SK-N-SH (cell line): ENCODE measurements around the gene TP53I3. TPM values are rescaled to one million over a fixed set of nuclear protein-coding genes. Genes with fewer than 3 reads are reported as not detected.

Source experiments
- CTCF ChIA-PET: fragments of 300-600, 350-600 bp; formaldehyde crosslinking; extraction: SDS; loops from one replicate; lab custom pipeline; 2021; lab: Yijun Ruan, JAX
- POLR2A ChIA-PET: fragments of 350-600 bp; sonication (Branson Sonifier 250); formaldehyde crosslinking; extraction: SDS; loops from one replicate; lab custom pipeline; 2020; ENCODE audit warnings: antibody characterized with exemption, inconsistent platforms; lab: Yijun Ruan, JAX
- DNase-seq: peaks from one replicate; pipeline ENCODE4 v3.0.0; 2012
- H2AFZ ChIP-seq: fragments of 200-600 bp; sonication (generic); 2 replicates; pipeline ENCODE4 v1.8.1; 2016; ENCODE audit warnings: antibody characterized with exemption, mild to moderate bottlenecking, low read depth
- H3F3A ChIP-seq: fragments of 200-600 bp; sonication (generic); replicated peaks from 2 replicates; pipeline ENCODE3; 2016; ENCODE audit warnings: antibody characterized with exemption, mild to moderate bottlenecking; ENCODE audit not compliant: insufficient read depth
- H3K27ac ChIP-seq, 2 experiments: fragments of 200-500 bp in 1 of 2; fragments of 200-600 bp in 1 of 2; sonication (Bioruptor generic) in 1 of 2; sonication (generic), shearing (Covaris generic) in 1 of 2; 2 replicates each; pipeline versions ENCODE4 v1.5.1 to v1.6.1; 2014 to 2016; ENCODE audit warnings: low read depth in 2 of 2, inconsistent platforms in 1 of 2, low read length in 1 of 2, mild to moderate bottlenecking in 1 of 2, mixed read lengths in 1 of 2
- H3K27me3 ChIP-seq: fragments of 200-600 bp; sonication (generic), shearing (Covaris generic); 2 replicates; pipeline ENCODE4 v1.6.1; 2016; ENCODE audit warnings: mixed run types; ENCODE audit not compliant: insufficient read depth
- H3K36me3 ChIP-seq, 2 experiments: fragments of 200-500 bp in 1 of 2; fragments of 200-600 bp in 1 of 2; sonication (Bioruptor generic) in 1 of 2; sonication (generic) in 1 of 2; replicated peaks in 1 of 2; 2 replicates each; pipeline versions ENCODE3 to v1.5.1; 2014 to 2016; ENCODE audit warnings: low read length in 1 of 2, mild to moderate bottlenecking in 1 of 2; ENCODE audit not compliant: insufficient read depth in 2 of 2, control insufficient read depth in 1 of 2
- H3K4me1 ChIP-seq, 2 experiments: fragments of 200-500 bp in 1 of 2; fragments of 200-600 bp in 1 of 2; sonication (Bioruptor generic) in 1 of 2; sonication (generic), shearing (Covaris generic) in 1 of 2; 2 replicates each; pipeline versions ENCODE4 v1.5.1 to v1.6.1; 2014 to 2016; ENCODE audit warnings: low read depth in 1 of 2, low read length in 1 of 2, mixed run types in 1 of 2; ENCODE audit not compliant: insufficient read depth in 2 of 2, control insufficient read depth in 1 of 2
- H3K4me2 ChIP-seq: fragments of 200-600 bp; sonication (generic), shearing (Covaris generic); 2 replicates; pipeline ENCODE4 v1.6.1; 2017; ENCODE audit warnings: mixed run types
- H3K4me3 ChIP-seq, 2 experiments: fragments of 200-500 bp in 1 of 2; fragments of 200-600 bp in 1 of 2; sonication (Bioruptor generic) in 1 of 2; sonication (generic), shearing (Covaris generic) in 1 of 2; 2 replicates each; pipeline versions ENCODE4 v1.5.1 to v1.8.1; 2014 to 2016; ENCODE audit warnings: low read depth in 2 of 2, inconsistent platforms in 1 of 2, low read length in 1 of 2, mild to moderate bottlenecking in 1 of 2, mixed read lengths in 1 of 2, moderate library complexity in 1 of 2
- H3K79me2 ChIP-seq: fragments of 200-600 bp; sonication (generic); 2 replicates; pipeline ENCODE4 v1.8.1; 2017; ENCODE audit warnings: mild to moderate bottlenecking; ENCODE audit not compliant: insufficient read depth
- H3K9ac ChIP-seq: fragments of 200-600 bp; sonication (generic); 2 replicates; pipeline ENCODE4 v1.6.1; 2017; ENCODE audit warnings: mixed run types
- H3K9me2 ChIP-seq: fragments of 200-600 bp; sonication (generic); 2 replicates; pipeline ENCODE4 v1.6.1; 2017; ENCODE audit warnings: mixed run types
- H3K9me3 ChIP-seq: fragments of 200-600 bp; sonication (generic); 2 replicates; pipeline ENCODE4 v1.6.1; 2017; ENCODE audit warnings: mixed run types, mild to moderate bottlenecking, moderate library complexity
- H4K20me1 ChIP-seq: fragments of 200-600 bp; sonication (generic); 2 replicates; pipeline ENCODE4 v1.6.1; 2017; ENCODE audit warnings: mild to moderate bottlenecking, mixed run types; ENCODE audit not compliant: insufficient read depth
- ELF1 ChIP-seq: IDR thresholded peaks from 2 replicates; pipeline ENCODE4 v1.4.0; 2012
- EZH2phosphoT487 ChIP-seq: fragments of 200-600 bp; sonication (generic); IDR thresholded peaks from 2 replicates; pipeline ENCODE4 v1.6.1; 2017; ENCODE audit warnings: low read depth, mixed run types, mild to moderate bottlenecking, antibody characterized with exemption, moderate library complexity, borderline replicate concordance
- GABPA ChIP-seq: IDR thresholded peaks from 2 replicates; pipeline ENCODE4 v1.4.0; 2012; ENCODE audit warnings: low read depth, mild to moderate bottlenecking
- GATA2 ChIP-seq: sonication (generic); formaldehyde crosslinking; IDR thresholded peaks from 2 replicates; pipeline ENCODE4 v1.5.0; 2020; ENCODE audit warnings: mild to moderate bottlenecking, missing genetic modification reagents
- JUND ChIP-seq: IDR thresholded peaks from 2 replicates; pipeline ENCODE4 v1.4.0; 2012
- MEF2A ChIP-seq: IDR thresholded peaks from 2 replicates; pipeline ENCODE4 v1.4.0; 2012; ENCODE audit warnings: low read depth, borderline replicate concordance
- NRF1 ChIP-seq: IDR thresholded peaks from 2 replicates; pipeline ENCODE4 v1.6.1; 2012; ENCODE audit warnings: low read depth, mild to moderate bottlenecking, low read length
- RAD21 ChIP-seq: IDR thresholded peaks from 2 replicates; pipeline ENCODE4 v1.6.1; 2012; ENCODE audit warnings: mild to moderate bottlenecking, low read length
- RCOR1 ChIP-seq: fragments of 150-350 bp; IDR thresholded peaks from 2 replicates; pipeline ENCODE4 v1.6.1; 2017; ENCODE audit warnings: antibody characterized with exemption, low read length
- RXRA ChIP-seq: IDR thresholded peaks from 2 replicates; pipeline ENCODE4 v1.4.0; 2012; ENCODE audit warnings: low read depth, mild to moderate bottlenecking, borderline replicate concordance
- SIN3A ChIP-seq: IDR thresholded peaks from 2 replicates; pipeline ENCODE4 v1.6.1; 2012; ENCODE audit warnings: low read depth, mild to moderate bottlenecking, low read length, moderate library complexity, borderline replicate concordance
- SMC3 ChIP-seq: IDR thresholded peaks from 2 replicates; pipeline ENCODE4 v1.6.1; 2012; ENCODE audit warnings: low read depth, low read length, improper control_type of control experiment
- TCF12 ChIP-seq: IDR thresholded peaks from 2 replicates; pipeline ENCODE4 v1.4.0; 2012
- TEAD4 ChIP-seq: IDR thresholded peaks from 2 replicates; pipeline ENCODE4 v1.4.0; 2012; ENCODE audit warnings: mild to moderate bottlenecking, borderline replicate concordance; ENCODE audit not compliant: insufficient read depth
- polyA plus RNA-seq, 3 experiments: library from polyadenylated mRNA; depleted of rRNA; stranded (reverse); fragments of >200 nt; gene quantifications; 2 replicates each; pipeline ENCODE4 v1.2.3, GENCODE V29; 2012
- TF ChIP-seq, protein P1 (sequence below): IDR thresholded peaks from 2 replicates; pipeline ENCODE4 v1.6.1; 2012; ENCODE audit warnings: mild to moderate bottlenecking, low read depth, low read length, moderate library complexity
- TF ChIP-seq, protein P2 (sequence below): fragments of 150-350 bp; IDR thresholded peaks from 2 replicates; pipeline ENCODE4 v1.6.1; 2017; ENCODE audit warnings: antibody characterized with exemption, low read length, low read depth, borderline replicate concordance
- TF ChIP-seq, protein P3 (sequence below): IDR thresholded peaks from 2 replicates; pipeline ENCODE4; 2012
- TF ChIP-seq, protein P4 (sequence below): fragments of 200-600 bp; sonication (generic); IDR thresholded peaks from 2 replicates; pipeline ENCODE4 v1.6.1; 2017; ENCODE audit warnings: antibody characterized with exemption, mild to moderate bottlenecking, moderate library complexity
- TF ChIP-seq, protein P5 (sequence below): fragments of 150-350 bp; IDR thresholded peaks from 2 replicates; pipeline ENCODE4 v1.6.1; 2016; ENCODE audit warnings: mild to moderate bottlenecking, low read depth, low read length
- TF ChIP-seq, protein P6 (sequence below): IDR thresholded peaks from 2 replicates; pipeline ENCODE4 v1.4.0; 2012; ENCODE audit warnings: low read depth, borderline replicate concordance

Gene TP53I3
- polyA plus RNA-seq, 1 of the 3 experiments (the other 2 are of a cell fraction): 110 TPM

DNA sequence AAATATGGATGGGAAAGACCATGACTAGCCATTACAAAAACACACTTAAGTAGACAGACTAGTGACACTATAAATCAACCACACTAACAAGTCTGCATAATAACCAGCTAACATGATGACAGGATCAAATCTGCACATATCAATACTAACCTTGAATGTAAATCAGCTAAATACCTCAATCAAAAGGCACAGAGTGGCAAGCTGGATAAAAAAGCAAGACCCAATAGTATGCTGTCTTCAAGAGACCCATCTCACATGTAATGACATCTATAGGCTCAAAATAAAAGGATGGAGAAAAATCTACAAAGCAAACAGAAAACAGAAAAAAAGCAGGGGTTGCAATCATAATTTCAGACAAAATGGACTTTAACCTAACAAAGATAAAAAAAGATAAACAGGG is 22.2 kb upstream of the TP53I3 start:
- Histone ChIP-seq H3K9me3 (peaks cover 14% of the 10 kb centered on the region; the same call in 1 of the 2 replicates), H3K36me3 (no peaks in the 10 kb centered on the region), H3K27me3 (no peaks in the 10 kb centered on the region), H3K9me2 (no peaks in the 10 kb centered on the region), H3K79me2 (no peaks in the 10 kb centered on the region), H3K4me2 (no peak overlapping the region), H3K27ac (no peak overlapping the region), H3K4me3 (no peak overlapping the region), H3K4me1 (peaks cover 6 to 8% of the 10 kb centered on the region in 2 experiments; a peak in 2 of 4 replicates), H2AFZ (no peak overlapping the region), H3K9ac (no peak overlapping the region), H4K20me1 (no peaks in the 10 kb centered on the region), H3F3A (peaks cover 6% of the 10 kb centered on the region)
- ChIA-PET POLR2A (interaction anchor here (0.6 kb wide), 1 partner anchor 900 kb away, joined by 4 read pairs; no protein-coding TSS in a partner anchor), CTCF (interaction anchor here (1.8 to 5.5 kb wide), 2 partner anchors 16 to 23 kb away, joined by 4 to 38 read pairs; partner anchors contain the start of gene TP53I3)
- DNase-seq: no peak
- TF ChIP-seq JUND (no peak), RXRA (no peak), GATA2 (no peak), EZH2phosphoT487 (no peak), SMC3 (no peak), TEAD4 (no peak), RCOR1 (no peak), ELF1 (no peak), SIN3A (no peak), RAD21 (no peak), NRF1 (no peak), MEF2A (no peak), TCF12 (no peak), GABPA (no peak)
- TF ChIP-seq, protein P1, sequence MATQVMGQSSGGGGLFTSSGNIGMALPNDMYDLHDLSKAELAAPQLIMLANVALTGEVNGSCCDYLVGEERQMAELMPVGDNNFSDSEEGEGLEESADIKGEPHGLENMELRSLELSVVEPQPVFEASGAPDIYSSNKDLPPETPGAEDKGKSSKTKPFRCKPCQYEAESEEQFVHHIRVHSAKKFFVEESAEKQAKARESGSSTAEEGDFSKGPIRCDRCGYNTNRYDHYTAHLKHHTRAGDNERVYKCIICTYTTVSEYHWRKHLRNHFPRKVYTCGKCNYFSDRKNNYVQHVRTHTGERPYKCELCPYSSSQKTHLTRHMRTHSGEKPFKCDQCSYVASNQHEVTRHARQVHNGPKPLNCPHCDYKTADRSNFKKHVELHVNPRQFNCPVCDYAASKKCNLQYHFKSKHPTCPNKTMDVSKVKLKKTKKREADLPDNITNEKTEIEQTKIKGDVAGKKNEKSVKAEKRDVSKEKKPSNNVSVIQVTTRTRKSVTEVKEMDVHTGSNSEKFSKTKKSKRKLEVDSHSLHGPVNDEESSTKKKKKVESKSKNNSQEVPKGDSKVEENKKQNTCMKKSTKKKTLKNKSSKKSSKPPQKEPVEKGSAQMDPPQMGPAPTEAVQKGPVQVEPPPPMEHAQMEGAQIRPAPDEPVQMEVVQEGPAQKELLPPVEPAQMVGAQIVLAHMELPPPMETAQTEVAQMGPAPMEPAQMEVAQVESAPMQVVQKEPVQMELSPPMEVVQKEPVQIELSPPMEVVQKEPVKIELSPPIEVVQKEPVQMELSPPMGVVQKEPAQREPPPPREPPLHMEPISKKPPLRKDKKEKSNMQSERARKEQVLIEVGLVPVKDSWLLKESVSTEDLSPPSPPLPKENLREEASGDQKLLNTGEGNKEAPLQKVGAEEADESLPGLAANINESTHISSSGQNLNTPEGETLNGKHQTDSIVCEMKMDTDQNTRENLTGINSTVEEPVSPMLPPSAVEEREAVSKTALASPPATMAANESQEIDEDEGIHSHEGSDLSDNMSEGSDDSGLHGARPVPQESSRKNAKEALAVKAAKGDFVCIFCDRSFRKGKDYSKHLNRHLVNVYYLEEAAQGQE: no peak
- TF ChIP-seq, protein P2, sequence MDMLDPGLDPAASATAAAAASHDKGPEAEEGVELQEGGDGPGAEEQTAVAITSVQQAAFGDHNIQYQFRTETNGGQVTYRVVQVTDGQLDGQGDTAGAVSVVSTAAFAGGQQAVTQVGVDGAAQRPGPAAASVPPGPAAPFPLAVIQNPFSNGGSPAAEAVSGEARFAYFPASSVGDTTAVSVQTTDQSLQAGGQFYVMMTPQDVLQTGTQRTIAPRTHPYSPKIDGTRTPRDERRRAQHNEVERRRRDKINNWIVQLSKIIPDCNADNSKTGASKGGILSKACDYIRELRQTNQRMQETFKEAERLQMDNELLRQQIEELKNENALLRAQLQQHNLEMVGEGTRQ: no peak
- TF ChIP-seq, protein P3, sequence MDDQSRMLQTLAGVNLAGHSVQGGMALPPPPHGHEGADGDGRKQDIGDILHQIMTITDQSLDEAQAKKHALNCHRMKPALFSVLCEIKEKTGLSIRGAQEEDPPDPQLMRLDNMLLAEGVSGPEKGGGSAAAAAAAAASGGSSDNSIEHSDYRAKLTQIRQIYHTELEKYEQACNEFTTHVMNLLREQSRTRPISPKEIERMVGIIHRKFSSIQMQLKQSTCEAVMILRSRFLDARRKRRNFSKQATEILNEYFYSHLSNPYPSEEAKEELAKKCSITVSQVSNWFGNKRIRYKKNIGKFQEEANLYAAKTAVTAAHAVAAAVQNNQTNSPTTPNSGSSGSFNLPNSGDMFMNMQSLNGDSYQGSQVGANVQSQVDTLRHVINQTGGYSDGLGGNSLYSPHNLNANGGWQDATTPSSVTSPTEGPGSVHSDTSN: no peak
- TF ChIP-seq, protein P4, sequence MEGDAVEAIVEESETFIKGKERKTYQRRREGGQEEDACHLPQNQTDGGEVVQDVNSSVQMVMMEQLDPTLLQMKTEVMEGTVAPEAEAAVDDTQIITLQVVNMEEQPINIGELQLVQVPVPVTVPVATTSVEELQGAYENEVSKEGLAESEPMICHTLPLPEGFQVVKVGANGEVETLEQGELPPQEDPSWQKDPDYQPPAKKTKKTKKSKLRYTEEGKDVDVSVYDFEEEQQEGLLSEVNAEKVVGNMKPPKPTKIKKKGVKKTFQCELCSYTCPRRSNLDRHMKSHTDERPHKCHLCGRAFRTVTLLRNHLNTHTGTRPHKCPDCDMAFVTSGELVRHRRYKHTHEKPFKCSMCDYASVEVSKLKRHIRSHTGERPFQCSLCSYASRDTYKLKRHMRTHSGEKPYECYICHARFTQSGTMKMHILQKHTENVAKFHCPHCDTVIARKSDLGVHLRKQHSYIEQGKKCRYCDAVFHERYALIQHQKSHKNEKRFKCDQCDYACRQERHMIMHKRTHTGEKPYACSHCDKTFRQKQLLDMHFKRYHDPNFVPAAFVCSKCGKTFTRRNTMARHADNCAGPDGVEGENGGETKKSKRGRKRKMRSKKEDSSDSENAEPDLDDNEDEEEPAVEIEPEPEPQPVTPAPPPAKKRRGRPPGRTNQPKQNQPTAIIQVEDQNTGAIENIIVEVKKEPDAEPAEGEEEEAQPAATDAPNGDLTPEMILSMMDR: no peak
- TF ChIP-seq, protein P5, sequence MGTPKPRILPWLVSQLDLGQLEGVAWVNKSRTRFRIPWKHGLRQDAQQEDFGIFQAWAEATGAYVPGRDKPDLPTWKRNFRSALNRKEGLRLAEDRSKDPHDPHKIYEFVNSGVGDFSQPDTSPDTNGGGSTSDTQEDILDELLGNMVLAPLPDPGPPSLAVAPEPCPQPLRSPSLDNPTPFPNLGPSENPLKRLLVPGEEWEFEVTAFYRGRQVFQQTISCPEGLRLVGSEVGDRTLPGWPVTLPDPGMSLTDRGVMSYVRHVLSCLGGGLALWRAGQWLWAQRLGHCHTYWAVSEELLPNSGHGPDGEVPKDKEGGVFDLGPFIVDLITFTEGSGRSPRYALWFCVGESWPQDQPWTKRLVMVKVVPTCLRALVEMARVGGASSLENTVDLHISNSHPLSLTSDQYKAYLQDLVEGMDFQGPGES: no peak
- TF ChIP-seq, protein P6, sequence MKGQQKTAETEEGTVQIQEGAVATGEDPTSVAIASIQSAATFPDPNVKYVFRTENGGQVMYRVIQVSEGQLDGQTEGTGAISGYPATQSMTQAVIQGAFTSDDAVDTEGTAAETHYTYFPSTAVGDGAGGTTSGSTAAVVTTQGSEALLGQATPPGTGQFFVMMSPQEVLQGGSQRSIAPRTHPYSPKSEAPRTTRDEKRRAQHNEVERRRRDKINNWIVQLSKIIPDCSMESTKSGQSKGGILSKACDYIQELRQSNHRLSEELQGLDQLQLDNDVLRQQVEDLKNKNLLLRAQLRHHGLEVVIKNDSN: no peak
